Heart right ventricle (tissue), 16 donors: ENCODE data around the gene PARP3. TPM values are rescaled to one million over a fixed set of nuclear protein-coding genes. Genes with fewer than 3 reads are reported as not detected.

Experiments
- ATAC-seq, 8 donors: fragments of 200-7000 bp; cut with Tn5 transposase; one replicate each; pipeline ENCODE4 v1.9.1; 2020; ENCODE audit warnings: mild to moderate bottlenecking in 8 of 8, moderate library complexity in 8 of 8, moderate number of reproducible peaks in 1 of 8
- DNase-seq, 2 donors: peaks; one replicate each; pipeline ENCODE4 v3.0.0-alpha.2; 2020
- H3K27ac ChIP-seq, 10 donors: fragments of 200-600 bp; sonication (generic) in 2 of 10; one replicate each; pipeline versions ENCODE4 v1.5.0 to v1.8.0; 2020 to 2022; ENCODE audit warnings: mild to moderate bottlenecking in 3 of 10
- H3K27me3 ChIP-seq, 7 donors: fragments of 200-600 bp; one replicate each; pipeline ENCODE4 v1.8.0; 2021 to 2022; ENCODE audit warnings: mild to moderate bottlenecking in 2 of 7
- H3K36me3 ChIP-seq, 9 donors: fragments of 200-600 bp; sonication (generic) in 1 of 9; one replicate each; pipeline versions ENCODE4 v1.5.0 to v1.8.0; 2020 to 2022; ENCODE audit warnings: mild to moderate bottlenecking in 2 of 9
- H3K4me1 ChIP-seq, 9 donors: fragments of 200-600 bp; sonication (generic) in 1 of 9; one replicate each; pipeline versions ENCODE4 v1.5.0 to v1.8.0; 2020 to 2022; ENCODE audit warnings: mild to moderate bottlenecking in 4 of 9
- H3K4me3 ChIP-seq, 10 donors: fragments of 200-600 bp; sonication (generic) in 2 of 10; one replicate each; pipeline versions ENCODE4 v1.5.0 to v1.8.0; 2020 to 2022; ENCODE audit warnings: mild to moderate bottlenecking in 7 of 10, moderate library complexity in 2 of 10
- H3K9me3 ChIP-seq, 11 donors: fragments of 200-600 bp in 10 of 11; sonication (generic) in 2 of 11; one replicate each; pipeline versions ENCODE4 v1.5.0 to v1.8.0; 2013 to 2022; ENCODE audit warnings: mild to moderate bottlenecking in 2 of 11, control low read depth in 1 of 11, moderate library complexity in 1 of 11
- CTCF ChIP-seq, 9 donors: fragments of 200-600 bp; sonication (generic) in 2 of 9; IDR thresholded peaks; one replicate each; pipeline versions ENCODE4 v1.5.0 to v1.8.0; 2021 to 2022; ENCODE audit warnings: antibody characterized with exemption in 9 of 9, mild to moderate bottlenecking in 5 of 9, moderate library complexity in 1 of 9
- WGBS, 2 donors: extraction: QIAGEN DNeasy Blood & Tissue Kit; methylation state at CpG; one replicate each; pipeline ENCODE4 v1.1.7; 2013; ENCODE audit warnings: inconsistent platforms in 1 of 2; 5-methylcytosine and 5-hydroxymethylcytosine counted together
- intact Hi-C, 10 donors: fragments of 100-400 bp; cut with DNase I; formaldehyde crosslinking; loops; one replicate each; pipeline versions ENCODE4 v1.11.1 to v1.14.2; 2022
- polyA plus RNA-seq, 2 donors: library from polyadenylated mRNA; stranded (reverse); fragments of 200-250 nt; gene quantifications; one replicate each; pipeline ENCODE4 v1.2.3, GENCODE V29; 2013
- total RNA-seq, 10 donors: library from RNA; stranded (reverse); fragmentation: NEBNext Ultra II Directional in 3 of 10; extraction: Animal tissue kit (Norgen Biotek cat#: 25700) in 3 of 10; gene quantifications; one replicate each; pipeline versions ENCODE4 v1.2.1 to v1.2.4, GENCODE V29; 2021 to 2023
- donor health status: Arrhythmogenic right ventricular cardiomyopathy.
- donor health status: ischemic (EF 13 %, LVEDD 7.1; RV severe dilation, severe dysfunction).
- donor health status: healthy with polysubstance abuse.
- donor health status: DM: no; HTN: yes; CAD: no.
- donor health status: DM: no; HTN: no; CAD: no.
- donor health status: ischemic (EF 25% LVEDD 6.9; RV normal size, moderate dysfunction).
- donor health status: ischemic (EF 25% LVEDD 5.7; RV mildly dilated, moderate dysfunction).
- donor health status: healthy.
- donor health status: DM: yes; HTN: yes; CAD: no.
- donor health status: Ischemic cardiomyopathy.
- donor health status: ischemic (EF 35%, LVEDD 5.7; RV mildly dilated, moderate dysfunction).
- donor health status: nonischemic (EF 11% LVEDD 7.7; RV severe dilation, severe dysfunction).
- donor health status: DM: yes; HTN: yes; CAD: no.
- donor health status: PGD.
- donor health status: ischemic (EF 29% LVEDD 5.4; RV normal size, mild dysfunction).
- donor health status: nonischemic (EF 23%, LVEDD 6.1; RV moderate dilation, normal function).

Gene PARP3
- total and polyA plus RNA-seq, 12 donors = 7.0 to 34.5 (median 16.6) TPM

- H3K4me1 ChIP-seq = peaks cover 26 to 66% (median 53%) of the 10 kb centered on the region in 9 donors
- H3K9me3 ChIP-seq = no peaks in the 10 kb centered on the region
- 71 to 75% methylated on average over 6 of the region's 6 CpGs for WGBS, 2 donors
- DNase-seq = no peak
- peak in 4 of 8 donors; percentile 1 to 39 (median 25) for ATAC-seq
- peak overlapping the region; percentile 15 to 65 (median 25) for H3K27ac ChIP-seq
- H3K27me3 ChIP-seq = peaks cover 0 to 20% (median 0%) of the 10 kb centered on the region in 7 donors
- H3K4me3 ChIP-seq = no peak overlapping the region
- intact Hi-C loops = no loop called here
- peaks cover 0 to 34% (median 13%) of the 10 kb centered on the region in 9 donors for H3K36me3 ChIP-seq
- TF ChIP-seq CTCF (IDR thresholded peaks at IDR 0.05) = no peak
Observed at GRCh38 chr3:51962854-51963530, 20.8 kb downstream of the PARP3 start.

GRCh38 chr3:51963951-51964451, 21.8 kb downstream of the PARP3 start:
- no peak for ATAC-seq
- TF ChIP-seq CTCF (IDR thresholded peaks at IDR 0.05) = no peak
- H3K27me3 ChIP-seq = peaks cover 0 to 20% (median 0%) of the 10 kb centered on the region in 7 donors
- peaks cover 0 to 23% (median 6%) of the 10 kb centered on the region in 9 donors for H3K36me3 ChIP-seq
- no peak for DNase-seq
- peak overlapping the region in 7 of 10 donors; percentile 15 to 65 (median 28) for H3K27ac ChIP-seq
- peaks cover 29 to 75% (median 61%) of the 10 kb centered on the region in 9 donors for H3K4me1 ChIP-seq
- H3K9me3 ChIP-seq = no peaks in the 10 kb centered on the region
- no peak overlapping the region for H3K4me3 ChIP-seq
- 58 to 65% methylated on average over 10 to 12 of the region's 12 CpGs for WGBS, 2 donors
- intact Hi-C loops = no loop called here

GRCh38 chr3:51964521-51964920, 22.4 kb downstream of the PARP3 start:
- no peak for DNase-seq
- no peaks in the 10 kb centered on the region for H3K9me3 ChIP-seq
- peak overlapping the region in 5 of 10 donors; percentile 3 to 52 (median 28) for H3K27ac ChIP-seq
- WGBS, 2 donors = 69 to 70% methylated on average over 4 of the region's 4 CpGs
- H3K27me3 ChIP-seq = peaks cover 0 to 20% (median 0%) of the 10 kb centered on the region in 7 donors
- no peak for TF ChIP-seq CTCF (IDR thresholded peaks at IDR 0.05)
- peaks cover 0 to 22% (median 5%) of the 10 kb centered on the region in 9 donors for H3K36me3 ChIP-seq
- no peak for ATAC-seq
- H3K4me1 ChIP-seq = peaks cover 29 to 75% (median 61%) of the 10 kb centered on the region in 9 donors
- intact Hi-C loops = no loop called here
- no peak overlapping the region for H3K4me3 ChIP-seq

- 57 to 73% methylated on average over 2 of the region's 2 CpGs for WGBS, 2 donors
- intact Hi-C loops = loop anchor here in 2 of 10 donors (2.0 kb wide), 1 partner anchor 23 kb away; the partner anchor contains the start of gene PARP3 (in 2 of the 2)
Observed at GRCh38 chr3:51966016-51966415, 23.9 kb downstream of the PARP3 start.

More at GRCh38 chr3:51966016-51966415, 23.9 kb downstream of the PARP3 start:
- Histone ChIP-seq H3K36me3 (peaks cover 0 to 12% (median 0%) of the 10 kb centered on the region in 9 donors), H3K4me1 (peaks cover 29 to 83% (median 61%) of the 10 kb centered on the region in 9 donors), H3K27me3 (peaks cover 0 to 20% (median 0%) of the 10 kb centered on the region in 7 donors), H3K4me3 (peak overlapping the region in 7 of 10 donors; percentile 62 to 85 (median 75)), H3K27ac (peak overlapping the region in 3 of 10 donors; percentile 93 to 97 (median 96)), H3K9me3 (no peaks in the 10 kb centered on the region)
- DNase-seq (no peak), ATAC-seq (no peak)
- TF ChIP-seq CTCF (IDR thresholded peaks at IDR 0.05) = no peak
